Mammary epithelial cell (primary cell): ENCODE data around the gene NCOA5.

Experiments used
- CTCF ChIP-seq, 2 donors: IDR thresholded peaks in 1 of 2; conservative IDR thresholded peaks in 1 of 2; 2 replicates each; pipeline ENCODE4 v1.5.1; 2011 to 2012; ENCODE audit warnings: inconsistent platforms in 2 of 2, low read length in 2 of 2, mild to moderate bottlenecking in 2 of 2, control low read depth in 1 of 2, low read depth in 1 of 2; ENCODE audit not compliant: insufficient read depth in 1 of 2; ENCODE audit errors: extremely low read depth in 1 of 2
- EZH2 ChIP-seq: IDR thresholded peaks from 2 replicates; pipeline ENCODE4 v1.6.1; 2012; ENCODE audit warnings: low read length, inconsistent platforms, borderline replicate concordance

GRCh38 chr20:46083531-46084061 lies 6.2 kb downstream of the NCOA5 start:
- TF ChIP-seq CTCF (conservative IDR thresholded peaks at IDR 0.05 in 1 of 2, IDR thresholded peaks at IDR 0.05 in 1 of 2; ENCODE audit: extremely low read depth in 1 of 2, insufficient read depth in 1 of 2, low read depth in 1 of 2, low read length in 2 of 2) (no peak), EZH2 (no peak)
